Fibroblast of pulmonary artery (primary cell): ENCODE data around the gene PROSER3.

ENCODE experiments used
- DNase-seq: peaks from one replicate; pipeline ENCODE4 v3.0.0-alpha.2; 2010; ENCODE audit warnings: low read depth
- H3K4me3 ChIP-seq: replicated peaks from 2 replicates; pipeline ENCODE4 v1.5.1; 2011; ENCODE audit warnings: low read depth, mild to moderate bottlenecking, control low read depth, low read length, moderate library complexity
- TF ChIP-seq, protein P1 (sequence below): IDR thresholded peaks from 2 replicates; pipeline ENCODE4 v1.5.1; 2011; ENCODE audit warnings: mild to moderate bottlenecking, control low read depth, low read length, inconsistent platforms; ENCODE audit errors: missing control alignments

PROSER3 gene

DNA sequence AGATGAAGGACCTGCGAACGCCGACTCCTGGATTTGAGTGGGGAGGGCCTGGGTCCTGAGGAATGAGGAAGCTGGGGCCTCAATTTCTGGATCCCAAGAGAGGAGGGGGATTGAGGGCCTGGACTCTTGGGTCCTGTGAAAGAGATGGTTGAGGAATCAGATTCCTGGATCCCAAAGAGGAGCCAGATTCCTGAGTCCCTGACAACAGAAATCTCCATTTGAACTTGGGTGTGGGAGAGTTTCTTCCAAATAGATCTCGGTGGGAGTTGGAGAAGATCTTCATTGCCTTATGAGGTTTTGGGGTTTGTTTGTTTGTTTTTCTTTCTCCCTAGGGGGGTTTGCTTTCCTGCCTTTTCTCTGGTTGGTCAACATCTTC is 11.9 kb upstream of the PROSER3 start:
- DNase-seq, result no peak
- H3K4me3 ChIP-seq, result peak overlapping the region; percentile 92
- TF ChIP-seq, protein P1, sequence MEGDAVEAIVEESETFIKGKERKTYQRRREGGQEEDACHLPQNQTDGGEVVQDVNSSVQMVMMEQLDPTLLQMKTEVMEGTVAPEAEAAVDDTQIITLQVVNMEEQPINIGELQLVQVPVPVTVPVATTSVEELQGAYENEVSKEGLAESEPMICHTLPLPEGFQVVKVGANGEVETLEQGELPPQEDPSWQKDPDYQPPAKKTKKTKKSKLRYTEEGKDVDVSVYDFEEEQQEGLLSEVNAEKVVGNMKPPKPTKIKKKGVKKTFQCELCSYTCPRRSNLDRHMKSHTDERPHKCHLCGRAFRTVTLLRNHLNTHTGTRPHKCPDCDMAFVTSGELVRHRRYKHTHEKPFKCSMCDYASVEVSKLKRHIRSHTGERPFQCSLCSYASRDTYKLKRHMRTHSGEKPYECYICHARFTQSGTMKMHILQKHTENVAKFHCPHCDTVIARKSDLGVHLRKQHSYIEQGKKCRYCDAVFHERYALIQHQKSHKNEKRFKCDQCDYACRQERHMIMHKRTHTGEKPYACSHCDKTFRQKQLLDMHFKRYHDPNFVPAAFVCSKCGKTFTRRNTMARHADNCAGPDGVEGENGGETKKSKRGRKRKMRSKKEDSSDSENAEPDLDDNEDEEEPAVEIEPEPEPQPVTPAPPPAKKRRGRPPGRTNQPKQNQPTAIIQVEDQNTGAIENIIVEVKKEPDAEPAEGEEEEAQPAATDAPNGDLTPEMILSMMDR, result no peak

DNA sequence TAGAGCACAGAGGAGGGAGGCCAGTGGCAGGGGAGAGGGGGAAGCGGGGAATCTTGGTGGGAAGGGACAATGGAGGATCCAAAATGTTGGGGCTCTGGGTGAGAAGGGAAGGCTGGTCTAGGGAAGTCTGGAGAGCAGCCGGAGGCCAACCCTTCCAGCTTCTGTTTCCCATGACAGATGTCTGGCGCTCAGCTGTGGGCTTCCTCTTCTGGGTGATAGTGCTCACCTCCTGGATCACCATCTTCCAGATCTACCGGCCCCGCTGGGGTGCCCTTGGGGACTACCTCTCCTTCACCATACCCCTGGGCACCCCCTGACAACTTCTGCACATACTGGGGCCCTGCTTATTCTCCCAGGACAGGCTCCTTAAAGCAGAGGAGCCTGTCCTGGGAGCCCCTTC is 11.4 kb upstream of the PROSER3 start:
- TF ChIP-seq, protein P1, result no peak
- DNase-seq, result no peak
- H3K4me3 ChIP-seq, result peak overlapping the region; percentile 92

DNA sequence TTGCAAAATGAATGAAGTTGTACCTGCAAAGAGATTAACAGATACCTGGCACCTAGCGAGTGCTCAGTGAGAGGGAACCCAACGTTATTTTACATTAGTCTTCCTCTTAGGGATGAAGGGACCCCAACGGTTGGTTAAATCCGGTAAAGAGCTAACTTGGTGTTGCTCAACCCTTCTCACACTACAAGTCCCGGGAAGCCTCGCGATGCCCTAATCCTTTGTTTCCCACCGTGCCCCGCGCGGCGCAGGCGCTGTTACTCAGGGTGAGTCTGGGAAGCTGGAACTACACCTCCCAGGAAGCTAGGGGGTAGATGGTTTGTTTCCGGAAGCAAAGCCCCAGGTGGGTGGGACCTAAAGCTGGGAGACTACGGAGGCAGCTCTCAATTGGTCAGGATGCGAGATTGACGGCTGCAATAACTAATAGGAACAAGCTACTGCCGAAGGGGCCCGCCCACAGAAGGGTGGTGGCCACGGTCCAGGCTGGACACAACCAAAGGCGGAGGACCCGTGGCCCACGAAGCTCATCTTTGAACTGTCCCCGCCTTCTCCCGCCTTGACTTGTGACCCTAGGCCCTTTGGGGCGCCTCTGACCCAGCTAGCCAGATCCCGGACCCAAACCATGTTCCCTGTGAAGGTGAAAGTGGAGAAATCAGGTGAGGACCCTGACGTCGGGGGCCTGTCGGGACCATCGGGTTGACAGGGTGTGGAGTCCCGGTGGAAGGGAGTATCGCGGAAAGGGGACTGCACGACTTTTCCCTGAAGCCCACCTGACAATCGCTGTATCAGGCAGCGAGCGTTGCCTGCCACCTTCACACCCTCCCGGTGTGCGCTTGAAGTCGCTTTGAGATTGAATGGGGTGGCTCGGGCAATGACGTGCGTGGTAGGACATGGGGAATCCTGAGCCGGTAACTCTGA is 9.6 kb upstream of the PROSER3 start, which contains the start of gene LIN37:
TSS of gene LIN37 (plus strand) at position 471 of the 915 bp plus-strand sequence. CDS start at position 620, 149 bp downstream.
- TF ChIP-seq, protein P1, result no peak
- peak within 1 kb of the TSS; percentile 100 for H3K4me3 ChIP-seq
- DNase-seq, result peak; percentile 100

GRCh38 chr19:35750167-35750566 is 7.8 kb upstream of the PROSER3 start:
- H3K4me3 ChIP-seq, result no peak overlapping the region
- DNase-seq, result no peak
- TF ChIP-seq, protein P1, result no peak

DNA sequence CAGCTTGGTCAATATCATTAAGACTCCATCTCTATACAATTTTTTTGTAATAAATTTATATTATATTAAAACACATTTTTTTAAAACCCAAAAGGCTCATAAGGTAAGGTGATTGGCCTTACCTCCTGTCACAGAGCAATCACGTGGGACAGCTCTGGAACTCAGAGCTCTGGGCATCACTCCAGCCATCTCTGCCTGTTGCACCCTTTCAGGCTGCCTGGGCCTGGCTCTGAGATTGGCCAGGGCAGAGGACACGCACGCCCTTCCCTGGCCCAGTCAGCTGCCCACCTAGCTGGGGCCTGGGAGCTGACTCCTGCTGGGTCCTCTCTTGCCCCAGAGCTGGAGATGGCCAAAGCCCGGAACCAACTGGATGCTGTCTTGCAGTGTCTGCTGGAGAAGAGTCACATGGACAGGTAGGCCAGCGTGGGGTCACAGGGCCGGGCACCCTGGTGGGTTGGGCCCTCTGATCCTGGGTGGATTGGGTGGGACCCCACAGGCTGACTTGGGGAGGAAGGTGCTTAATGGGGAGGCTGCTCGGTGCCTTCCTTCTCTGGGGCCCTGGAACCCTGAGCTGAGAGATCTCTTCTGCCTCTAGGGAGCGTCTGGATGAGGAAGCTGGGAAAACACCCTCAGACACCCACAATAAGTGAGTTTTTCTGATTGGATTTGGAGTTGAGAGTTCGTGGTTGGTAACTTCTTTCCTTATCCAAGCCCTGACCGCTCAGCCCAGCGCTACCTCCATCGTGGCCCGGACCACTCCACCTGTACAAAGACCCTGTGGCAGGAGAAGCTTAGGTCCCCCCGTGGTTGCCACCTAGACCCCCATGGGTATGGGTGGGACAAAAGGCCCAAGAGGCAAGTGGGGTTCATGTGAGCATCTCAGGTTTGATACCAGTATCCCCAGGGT is 5.9 kb upstream of the PROSER3 start:
- DNase-seq, result no peak
- TF ChIP-seq, protein P1, result no peak
- no peak overlapping the region for H3K4me3 ChIP-seq

GRCh38 chr19:35752746-35753350 is 5.1 kb upstream of the PROSER3 start:
- TF ChIP-seq, protein P1, result no peak
- DNase-seq, result no peak
- H3K4me3 ChIP-seq, result no peak overlapping the region
